ENCODE measurements around the gene TRIM9. TPM values are rescaled to one million over a fixed set of nuclear protein-coding genes. Genes with fewer than 3 reads are reported as not detected.
A peak's percentile ranks its signal among the peaks of the same experiment; 100 is the strongest.

Gene TRIM9
- total RNA-seq, 1 donor: 1.1 TPM

- H2AFZ ChIP-seq (ENCODE audit: low read length): no peak overlapping the region
- H3K4me3 ChIP-seq (ENCODE audit: insufficient read depth, low read length): no peak overlapping the region
- DNase-seq (ENCODE audit: insufficient read length, low spot score, missing footprints): no peak
- H4K20me1 ChIP-seq (ENCODE audit: insufficient read depth, low read length): no peaks in the 10 kb centered on the region
- no peaks in the 10 kb centered on the region for H3K9me3 ChIP-seq (ENCODE audit: low read depth, low read length)
- H3K36me3 ChIP-seq (ENCODE audit: insufficient read depth, low read length): no peaks in the 10 kb centered on the region
- H3K4me1 ChIP-seq (ENCODE audit: insufficient read depth, low read length): peaks cover 10% of the 10 kb centered on the region
- TF ChIP-seq CTCF (IDR thresholded peaks at IDR 0.05; ENCODE audit: extremely low read depth, low read depth, low read length): no peak
- peaks cover 62% of the 10 kb centered on the region for H3K27me3 ChIP-seq (ENCODE audit: insufficient read depth, low read length)
- no peaks in the 10 kb centered on the region for H3K79me2 ChIP-seq (ENCODE audit: insufficient read depth, low read length)
- no peak overlapping the region for H3K4me2 ChIP-seq (ENCODE audit: insufficient read depth, low read length)
- no peak overlapping the region for H3K27ac ChIP-seq (ENCODE audit: low read depth, low read length)
Measured at GRCh38 chr14:51097287-51097686, 2.4 kb upstream of the TRIM9 start.

GRCh38 chr14:51096870-51097269 lies 2.0 kb upstream of the TRIM9 start:
- Histone ChIP-seq H3K27me3 (ENCODE audit: insufficient read depth, low read length) (peaks cover 63% of the 10 kb centered on the region), H2AFZ (ENCODE audit: low read length) (no peak overlapping the region), H3K36me3 (ENCODE audit: insufficient read depth, low read length) (no peaks in the 10 kb centered on the region), H3K4me3 (ENCODE audit: insufficient read depth, low read length) (no peak overlapping the region), H3K4me1 (ENCODE audit: insufficient read depth, low read length) (peaks cover 10% of the 10 kb centered on the region), H3K79me2 (ENCODE audit: insufficient read depth, low read length) (no peaks in the 10 kb centered on the region), H3K4me2 (ENCODE audit: insufficient read depth, low read length) (no peak overlapping the region), H3K27ac (ENCODE audit: low read depth, low read length) (no peak overlapping the region), H4K20me1 (ENCODE audit: insufficient read depth, low read length) (no peaks in the 10 kb centered on the region), H3K9me3 (ENCODE audit: low read depth, low read length) (no peaks in the 10 kb centered on the region)
- DNase-seq (ENCODE audit: insufficient read length, low spot score, missing footprints): no peak
- TF ChIP-seq CTCF (IDR thresholded peaks at IDR 0.05; ENCODE audit: extremely low read depth, low read depth, low read length): no peak

DNA sequence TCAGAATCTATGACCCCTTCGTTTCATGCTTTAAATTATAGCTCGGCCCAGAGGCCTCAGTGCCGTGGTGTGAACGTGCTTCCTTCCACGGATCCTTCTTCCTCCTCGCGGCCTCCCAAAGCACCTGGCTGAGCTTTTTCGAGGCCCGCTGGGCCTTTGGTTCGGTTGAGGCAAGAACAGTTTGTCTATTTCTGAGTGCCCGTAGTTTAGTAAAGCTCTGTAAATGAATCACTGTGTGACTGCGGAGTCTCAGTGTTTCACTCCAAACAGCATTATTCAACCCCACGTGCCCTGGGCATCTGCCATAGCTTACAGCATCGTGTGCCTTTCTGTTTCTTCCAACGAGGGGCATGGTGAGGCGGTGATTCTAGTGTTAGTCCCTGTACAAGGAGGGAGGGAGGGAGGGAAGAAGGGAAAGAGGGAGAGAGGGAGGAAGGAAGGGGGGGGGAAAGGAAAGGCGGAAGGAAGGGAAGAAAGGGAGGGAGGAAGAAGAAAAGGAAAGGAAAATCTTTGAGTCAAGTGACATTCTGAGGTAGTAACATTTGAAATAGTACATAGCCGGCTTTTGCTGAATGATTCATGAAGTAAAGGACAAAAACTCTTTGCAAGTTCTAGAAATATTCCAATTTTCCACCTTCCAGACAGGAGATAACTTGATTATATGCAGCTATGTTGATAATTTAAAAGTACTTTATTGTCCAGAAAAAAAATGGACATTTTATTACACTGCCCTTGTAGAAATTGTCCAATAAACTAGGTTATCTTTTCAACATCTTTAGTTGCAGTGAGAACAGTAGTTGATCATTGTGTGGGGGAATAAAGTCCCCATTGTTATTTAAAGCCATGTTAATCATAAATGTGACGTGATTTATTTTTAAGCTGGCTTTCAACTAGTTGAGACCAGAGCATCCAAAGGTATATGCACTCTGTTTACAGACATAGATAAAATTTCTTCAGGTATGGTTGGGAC lies 1.2 kb upstream of the TRIM9 start:
- H3K27me3 ChIP-seq (ENCODE audit: insufficient read depth, low read length): peaks cover 67% of the 10 kb centered on the region
- H3K27ac ChIP-seq (ENCODE audit: low read depth, low read length): no peak overlapping the region
- H3K9me3 ChIP-seq (ENCODE audit: low read depth, low read length): no peaks in the 10 kb centered on the region

More for the DNA sequence above, 1.2 kb upstream of the TRIM9 start:
- no peaks in the 10 kb centered on the region for H3K36me3 ChIP-seq (ENCODE audit: insufficient read depth, low read length)
- DNase-seq (ENCODE audit: insufficient read length, low spot score, missing footprints): peak; percentile 88
- H2AFZ ChIP-seq (ENCODE audit: low read length): peak overlapping the region; percentile 90
- peak overlapping the region; percentile 86 for H3K4me2 ChIP-seq (ENCODE audit: insufficient read depth, low read length)
- no peak for TF ChIP-seq CTCF (IDR thresholded peaks at IDR 0.05; ENCODE audit: extremely low read depth, low read depth, low read length)
- H3K4me1 ChIP-seq (ENCODE audit: insufficient read depth, low read length): peaks cover 10% of the 10 kb centered on the region
- H3K79me2 ChIP-seq (ENCODE audit: insufficient read depth, low read length): no peaks in the 10 kb centered on the region
- peak overlapping the region; percentile 72 for H3K4me3 ChIP-seq (ENCODE audit: insufficient read depth, low read length)
- H4K20me1 ChIP-seq (ENCODE audit: insufficient read depth, low read length): no peaks in the 10 kb centered on the region

All from osteoblast (primary cell).